LNCAP (cell line): ENCODE results near the gene AGBL1.

Source experiments
- CTCF ChIP-seq: fragments of 450-650 bp; IDR thresholded peaks from 2 replicates; pipeline ENCODE4 v1.5.1; 2017; ENCODE audit warnings: mild to moderate bottlenecking

The AGBL1 gene

GRCh38 chr15:86229306-86229705 is 149.6 kb downstream of the AGBL1 start:
- TF ChIP-seq CTCF: no peak

- no peak for TF ChIP-seq CTCF
Measured at GRCh38 chr15:86229936-86230335, 150.3 kb downstream of the AGBL1 start.

GRCh38 chr15:86231864-86232721 is 152.4 kb downstream of the AGBL1 start:
- peak; percentile 79 for TF ChIP-seq CTCF

- TF ChIP-seq CTCF: no peak
Measured at GRCh38 chr15:86235667-86236066, 156.0 kb downstream of the AGBL1 start.

GRCh38 chr15:86236356-86237110 is 156.9 kb downstream of the AGBL1 start:
- no peak for TF ChIP-seq CTCF

- TF ChIP-seq CTCF: no peak
Measured at GRCh38 chr15:86237111-86237500, 157.4 kb downstream of the AGBL1 start.

GRCh38 chr15:86247249-86247955 is 167.7 kb downstream of the AGBL1 start:
- no peak for TF ChIP-seq CTCF
